ENCODE measurements around the gene UBIAD1. TPM values are rescaled to one million over a fixed set of nuclear protein-coding genes. Genes with fewer than 3 reads are reported as not detected.

UBIAD1 gene
- total and polyA plus RNA-seq, 10 of the 15 experiments (the other 5 are each of a cell fraction or from before 2014, with no cell fraction given) = 4.5 to 23.8 (median 16.0) TPM

- WGBS (ENCODE audit: insufficient coverage, insufficient replicate concordance, low lambda C conversion rate, missing lambda C conversion rate) = 24% methylated on average over 12 of the region's 12 CpGs
- peaks cover 0 to 3% of the 10 kb centered on the region in 2 experiments; a peak in 2 of 4 replicates for H3K27me3 ChIP-seq (replicated peaks in 1 of 2; ENCODE audit: control insufficient read depth in 2 of 2, insufficient read depth in 2 of 2, low read length in 1 of 2)
- ChIA-PET SMC1A (ENCODE audit: uncharacterized antibody, unreplicated experiment) (no interaction called here), RAD21 (ENCODE audit: unreplicated experiment) (no interaction called here), CTCF (interaction anchor here (0.6 to 1.3 kb wide), 3 partner anchors 13 to 308 kb away, joined by 3 to 4 read pairs (median 4); no protein-coding TSS in a partner anchor), POLR2A (no interaction called here)
- no peaks in the 10 kb centered on the region; the same call in 1 of the 2 replicates for H4K20me1 ChIP-seq (ENCODE audit: control insufficient read depth, insufficient read depth)
- intact Hi-C loops (cut with micrococcal nuclease; ENCODE audit: unreplicated experiment) (no loop called here), in situ Hi-C loops (cut with MboI) (no loop called here)
- FAIRE-seq (peak; percentile 62), ATAC-seq (peak; percentile 74), DNase-seq (ENCODE audit: low read depth, low spot score) (no peak)
- no peak overlapping the region for H3K4me3 ChIP-seq
- H3K9ac ChIP-seq (ENCODE audit: control insufficient read depth, insufficient read depth, low read length) = no peak overlapping the region
- no peak overlapping the region for H3K4me2 ChIP-seq (ENCODE audit: control insufficient read depth, insufficient read depth)
- H3K27ac ChIP-seq (ENCODE audit: control insufficient read depth, insufficient read depth) = no peak overlapping the region
- no TSS peak for BruUV-seq (replicated peaks)
- no peak overlapping the region for H2AFZ ChIP-seq (ENCODE audit: control insufficient read depth, low read depth, low read length)
- H3K36me3 ChIP-seq (ENCODE audit: control insufficient read depth in 2 of 2, insufficient read depth in 2 of 2, low read length in 1 of 2) = no peaks in the 10 kb centered on the region
- no peaks in the 10 kb centered on the region for H3K9me3 ChIP-seq (replicated peaks; ENCODE audit: control insufficient read depth, insufficient read depth, low read length)
- H3K4me1 ChIP-seq (ENCODE audit: control insufficient read depth, insufficient read depth, low read length) = peaks cover 16% of the 10 kb centered on the region
- no peaks in the 10 kb centered on the region for H3K79me2 ChIP-seq (ENCODE audit: control insufficient read depth, insufficient read depth, low read length)
- TF ChIP-seq SMAD5 (IDR thresholded peaks at IDR 0.05; ENCODE audit: low read depth) (no peak), YY1 (IDR thresholded peaks at IDR 0.05; ENCODE audit: low read depth, low read length) (0 out of 2 replicates have a peak, but pooled peaks have one; percentile 37), MYB (IDR thresholded peaks at IDR 0.05; ENCODE audit: borderline replicate concordance, low read depth, low read length) (no peak), BCLAF1 (IDR thresholded peaks at IDR 0.05) (no peak), CTCF (IDR thresholded peaks at IDR 0.05 in 2 of 3, conservative IDR thresholded peaks at IDR 0.05 in 1 of 3; ENCODE audit: control insufficient read depth in 2 of 3, extremely low read depth in 1 of 3, insufficient read depth in 1 of 3, low read depth in 3 of 3, low read length in 3 of 3) (peak; percentile 68 to 89 (median 87)), ZNF24 (IDR thresholded peaks at IDR 0.05) (no peak), BCL3 (IDR thresholded peaks at IDR 0.05; ENCODE audit: borderline replicate concordance, insufficient read depth, low read depth, low read length, poor library complexity, severe bottlenecking) (no peak), CHD1 (IDR thresholded peaks at IDR 0.05; ENCODE audit: low read depth, low read length) (no peak), YBX1 (IDR thresholded peaks at IDR 0.05) (no peak), NR2F1 (conservative IDR thresholded peaks at IDR 0.05) (no peak), SMAD1 (IDR thresholded peaks at IDR 0.05; ENCODE audit: low read depth, partially characterized antibody) (no peak), TBL1XR1 (IDR thresholded peaks at IDR 0.05; ENCODE audit: low read depth, low read length) (no peak), REST (IDR thresholded peaks at IDR 0.05; ENCODE audit: low read depth, low read length) (no peak)
Measured at GRCh38 chr1:11337580-11338073, 64.6 kb downstream of the UBIAD1 start.

All from GM12878 (cell line).